Left lobe of liver (tissue), 2 donors: Measurements from ENCODE around the gene SERPINE3. TPM values are rescaled to one million over a fixed set of nuclear protein-coding genes. Genes with fewer than 3 reads are reported as not detected.
A peak's percentile ranks its signal among the peaks of the same experiment; 100 is the strongest.

Experiments
- ATAC-seq: fragments of 200-7000 bp; cut with Tn5 transposase; one replicate; pipeline ENCODE4 v1.9.1; 2020; ENCODE audit warnings: mild to moderate bottlenecking, moderate library complexity
- DNase-seq: peaks from one replicate; pipeline ENCODE4 v3.0.0-alpha.2; 2020; ENCODE audit warnings: low spot score
- total RNA-seq: library from RNA; stranded (reverse); gene quantifications from one replicate; pipeline ENCODE4 v1.2.1, GENCODE V29; 2021
- donor health status: DM: no; HTN: no; CAD: no; lungs with moderate emphysema.
- donor health status: DM: no; HTN: yes; CAD: no.

Gene SERPINE3
- total RNA-seq, 1 donor from 2014 or later: not detected

DNA sequence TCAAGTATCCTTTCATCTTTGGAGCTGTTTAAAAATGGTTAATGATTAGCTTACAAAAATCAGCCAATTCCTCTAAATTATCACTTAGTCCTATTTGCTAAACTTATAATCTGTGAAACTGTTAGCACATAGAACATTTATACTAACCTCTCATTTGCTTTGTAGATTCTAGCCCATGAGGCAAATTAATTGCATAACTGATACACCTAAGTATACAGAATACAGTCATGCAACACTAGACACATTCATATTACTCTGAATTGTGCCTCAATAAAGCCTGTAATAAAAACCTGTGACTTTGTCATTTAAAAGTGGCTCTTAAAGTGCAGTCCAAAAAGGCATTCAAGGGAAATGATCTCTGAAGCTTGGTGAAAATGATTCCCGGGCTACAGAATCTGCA lies 21.0 kb downstream of the SERPINE3 start:
- DNase-seq (no peak), ATAC-seq (peak; percentile 56)

DNA sequence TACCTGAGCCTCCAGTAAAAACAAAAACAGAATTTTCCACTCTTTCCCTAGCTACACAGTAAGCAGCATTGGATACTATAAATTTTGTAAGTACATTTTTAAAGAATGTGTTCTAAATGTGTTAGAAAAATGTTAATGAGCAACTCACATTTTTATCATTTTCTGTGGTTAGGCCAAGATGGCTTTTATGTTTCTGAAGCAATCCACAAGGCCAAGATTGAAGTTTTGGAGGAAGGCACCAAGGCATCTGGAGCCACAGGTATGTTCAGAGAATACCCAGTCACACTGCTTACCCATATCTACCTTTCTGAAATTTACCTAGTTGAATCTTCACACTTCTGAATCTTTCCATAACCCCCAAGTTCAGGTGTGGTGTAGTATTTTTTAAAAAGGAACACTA lies 21.6 kb downstream of the SERPINE3 start:
- ATAC-seq (no peak), DNase-seq (no peak)

- DNase-seq (no peak), ATAC-seq (no peak)
Observed at GRCh38 chr13:51363625-51364024, 24.1 kb downstream of the SERPINE3 start.

GRCh38 chr13:51364404-51365008 lies 25.0 kb downstream of the SERPINE3 start:
- no peak for DNase-seq
- ATAC-seq: no peak

DNA sequence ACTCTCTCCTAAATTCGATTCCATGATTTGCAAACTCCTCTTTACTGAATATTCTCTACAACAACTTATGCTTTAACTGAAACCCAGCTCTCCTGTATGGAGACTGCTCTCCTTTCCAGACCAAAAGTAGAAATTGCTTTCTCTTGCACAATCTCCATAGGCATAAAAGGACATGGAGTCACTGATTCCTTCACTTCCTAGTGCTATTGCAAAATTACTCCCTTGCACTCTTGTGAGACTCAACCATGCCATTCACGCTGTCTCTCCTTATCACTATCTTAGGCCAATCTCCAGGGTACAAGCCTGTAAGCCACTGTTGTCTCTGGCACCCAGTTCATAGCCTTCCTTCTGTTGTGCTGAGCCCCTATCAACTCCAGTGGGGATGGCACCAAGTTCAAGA lies 30.6 kb downstream of the SERPINE3 start:
- DNase-seq: no peak
- ATAC-seq: peak; percentile 26

DNA sequence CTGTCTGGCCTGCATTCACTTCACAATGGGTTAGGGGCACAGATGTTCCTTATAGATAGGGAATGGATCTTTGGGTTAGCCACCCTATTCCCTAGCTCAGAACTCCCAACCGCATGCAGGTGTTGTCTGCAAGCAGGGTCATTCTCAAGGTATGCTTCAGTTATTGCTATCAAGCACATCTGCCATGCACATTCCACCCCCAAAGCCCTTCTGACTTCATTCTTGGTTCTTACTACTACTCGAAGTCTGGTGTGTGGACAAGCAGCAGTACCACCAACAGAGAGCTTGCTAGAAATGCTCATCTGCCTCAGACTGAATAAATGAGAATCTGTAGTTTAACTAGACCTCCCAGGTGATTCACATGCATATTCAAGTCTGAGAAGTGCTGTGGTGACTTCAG lies 31.3 kb downstream of the SERPINE3 start:
- DNase-seq (no peak), ATAC-seq (no peak)

GRCh38 chr13:51371768-51372399 lies 32.4 kb downstream of the SERPINE3 start:
- ATAC-seq (no peak), DNase-seq (no peak)

- no peak for DNase-seq
- ATAC-seq: no peak
Observed at GRCh38 chr13:51373451-51373850, 34.0 kb downstream of the SERPINE3 start.

- DNase-seq (no peak), ATAC-seq (no peak)
Observed at GRCh38 chr13:51380269-51380668, 40.8 kb downstream of the SERPINE3 start.

DNA sequence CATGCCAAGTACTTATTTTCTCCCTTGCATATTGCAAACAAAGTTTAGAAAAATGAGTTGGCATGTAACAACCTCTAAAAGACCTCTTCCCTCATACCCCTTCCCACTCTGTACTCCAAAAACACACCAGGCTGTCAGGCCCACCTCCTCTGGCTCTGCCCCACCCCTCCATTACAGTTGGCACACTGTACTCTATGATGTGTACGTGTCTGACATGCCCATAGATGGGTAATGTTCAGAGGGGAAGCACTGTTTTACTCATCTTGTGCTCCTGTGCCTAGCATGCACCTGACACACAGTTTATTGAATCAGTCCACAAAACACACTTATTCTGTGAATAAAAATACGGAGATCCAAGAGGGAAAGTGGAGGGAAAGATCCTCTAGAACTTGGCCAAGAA lies 45.6 kb downstream of the SERPINE3 start:
- no peak for ATAC-seq
- DNase-seq: no peak

DNA sequence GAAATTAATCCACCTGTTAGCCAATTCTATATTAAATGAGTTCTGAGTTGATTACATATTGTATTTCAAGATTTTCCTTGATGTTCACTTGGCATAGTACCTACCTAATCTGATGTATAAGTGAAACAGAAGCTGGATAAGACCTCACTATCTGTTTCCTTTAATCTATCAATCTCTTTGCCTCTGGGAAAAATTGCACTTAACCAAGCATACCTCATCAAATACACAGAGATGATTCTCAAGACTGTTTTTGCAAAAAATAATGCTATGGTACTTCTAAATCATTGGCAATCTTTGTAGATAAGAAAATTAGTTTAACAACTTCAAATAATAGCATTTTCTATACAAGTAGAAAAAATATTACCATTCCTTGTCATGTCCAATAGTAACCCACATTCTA lies 55.2 kb downstream of the SERPINE3 start:
- ATAC-seq: no peak
- no peak for DNase-seq

- DNase-seq (no peak), ATAC-seq (no peak)
Observed at GRCh38 chr13:51396352-51396751, 56.9 kb downstream of the SERPINE3 start.

- no peak for DNase-seq
- ATAC-seq: peak; percentile 85
Observed at GRCh38 chr13:51397262-51397941, 57.9 kb downstream of the SERPINE3 start.

- DNase-seq (no peak), ATAC-seq (no peak)
Observed at GRCh38 chr13:51405176-51405575, 65.7 kb downstream of the SERPINE3 start.

DNA sequence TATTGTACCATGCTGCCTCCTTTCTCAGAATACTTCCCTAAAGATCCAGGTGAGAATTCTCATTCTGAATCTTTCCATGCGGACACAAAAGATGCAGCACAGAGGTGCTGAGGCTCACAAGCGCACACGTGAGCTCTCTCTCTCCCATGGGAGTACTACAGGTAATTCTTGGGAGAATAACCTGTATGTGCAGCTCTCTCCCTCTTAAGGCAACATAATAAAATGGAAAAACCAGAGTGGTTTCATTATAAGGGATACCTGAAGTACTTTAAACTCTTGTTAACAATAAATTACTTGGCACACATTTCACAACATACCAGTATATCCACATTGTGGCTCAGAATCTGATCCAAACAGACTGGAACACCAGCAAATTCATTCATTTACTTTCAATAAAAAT lies 72.9 kb downstream of the SERPINE3 start:
- no peak for DNase-seq

More for the DNA sequence above, 72.9 kb downstream of the SERPINE3 start:
- ATAC-seq: no peak

Other genes with a start within 250 kb of the SERPINE3 start
- not detected for gene C13orf42, start 228.4 kb upstream of the SERPINE3 start, total RNA-seq
- gene FAM124A, start 117.3 kb upstream of the SERPINE3 start, total RNA-seq: 0.50 TPM
- gene INTS6, start 113.3 kb downstream of the SERPINE3 start, total RNA-seq: 20.6 TPM
- 6.2 TPM for gene WDFY2, start 244.8 kb downstream of the SERPINE3 start, total RNA-seq